ENCODE measurements around the gene NFE2L1.

DNA sequence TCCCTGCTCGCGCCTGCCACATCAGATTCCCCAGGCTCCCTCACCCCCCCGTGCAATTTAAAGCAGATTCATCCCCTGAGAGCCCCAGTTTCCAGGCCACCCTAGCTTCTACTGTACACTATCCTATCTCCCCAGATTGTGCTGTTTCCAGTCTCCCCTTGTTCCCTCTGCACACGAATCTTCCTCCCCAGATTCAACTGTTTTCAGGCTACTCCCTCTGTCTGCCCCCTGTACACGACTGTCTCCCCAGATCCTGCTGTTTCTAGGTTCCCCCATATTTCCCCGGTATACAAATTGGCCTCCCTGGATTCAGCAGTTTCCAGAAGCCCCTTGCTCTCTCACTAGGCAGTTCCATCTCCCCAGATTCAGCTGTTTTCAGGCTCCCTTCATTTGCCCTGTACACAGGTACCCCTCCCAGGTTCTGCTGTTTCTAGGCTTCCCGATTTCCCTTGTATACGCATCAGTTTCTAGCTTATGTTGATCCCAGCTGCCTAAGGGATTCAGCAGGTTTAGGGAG is 33.5 kb upstream of the NFE2L1 start:
- TF ChIP-seq CTCF (conservative IDR thresholded peaks at IDR 0.05; ENCODE audit: low read length) (no peak), EZH2phosphoT487 (IDR thresholded peaks at IDR 0.05; ENCODE audit: borderline replicate concordance) (no peak)
